HepG2 (cell line): ENCODE measurements around the gene ELOVL5. TPM values are rescaled to one million over a fixed set of nuclear protein-coding genes. Genes with fewer than 3 reads are reported as not detected.

Source experiments
- ATAC-seq: fragments of 200-7000 bp; cut with Tn5 transposase; 3 replicates; pipeline ENCODE4 v1.9.1; 2020; ENCODE audit warnings: mild to moderate bottlenecking, moderate library complexity
- BruUV-seq: library from RNA; stranded (reverse); fragments of 400-500 nt; replicated peaks from 2 replicates; lab custom pipeline; 2021; lab: Mats Ljungman, UMichigan
- CTCF ChIA-PET: fragments of 300-600 bp; formaldehyde crosslinking; extraction: SDS; loops from one replicate; lab custom pipeline; 2021; ENCODE audit warnings: low total read pairs, inconsistent platforms, low intra/inter-chr PET ratio; lab: Yijun Ruan, JAX
- POLR2A ChIA-PET: fragments of 350-600 bp; sonication (Branson Sonifier 250); formaldehyde crosslinking; loops from one replicate; lab custom pipeline; 2020; ENCODE audit warnings: antibody characterized with exemption, inconsistent platforms; lab: Yijun Ruan, JAX
- DNase-seq: peaks from one replicate; pipeline ENCODE4 v3.0.0-alpha.2; 2015; ENCODE audit warnings: low spot score
- FAIRE-seq: peaks from 3 replicates; lab custom pipeline; 2011; peaks lifted over from hg19 to GRCh38; lab: Jason Lieb, UNC
- H2AFZ ChIP-seq: one replicate; pipeline ENCODE4 v1.6.1; 2011; ENCODE audit warnings: low read length, inconsistent platforms
- H3K27ac ChIP-seq: fragments of 300-600 bp; 3 replicates; pipeline ENCODE4 v1.8.0; 2011; ENCODE audit warnings: mixed run types, mild to moderate bottlenecking, mixed read lengths, low read length, inconsistent platforms; ENCODE audit not compliant: insufficient read depth; ENCODE audit errors: extremely low read length
- H3K27me3 ChIP-seq, 2 experiments: fragments of 200-600 bp in 1 of 2; 2 replicates in 1 of 2; 3 replicates in 1 of 2; pipeline versions ENCODE4 v1.6.0 to v1.8.0; 2011; ENCODE audit warnings: low read length in 2 of 2, mild to moderate bottlenecking in 2 of 2, moderate library complexity in 2 of 2, inconsistent platforms in 1 of 2; ENCODE audit not compliant: insufficient read depth in 2 of 2, control insufficient read depth in 1 of 2
- H3K36me3 ChIP-seq, 2 experiments: fragments of 200-600 bp in 1 of 2; replicated peaks in 1 of 2; 2 replicates in 1 of 2; 3 replicates in 1 of 2; pipeline versions ENCODE4 v1.5.1 to v1.8.0; 2011; ENCODE audit warnings: low read length in 2 of 2, inconsistent platforms in 1 of 2; ENCODE audit not compliant: insufficient read depth in 2 of 2, control insufficient read depth in 1 of 2
- H3K4me1 ChIP-seq: 2 replicates; pipeline ENCODE4 v1.5.1; 2012; ENCODE audit warnings: low read length, inconsistent platforms; ENCODE audit not compliant: insufficient read depth
- H3K4me2 ChIP-seq: 2 replicates; pipeline ENCODE4 v1.6.0; 2011; ENCODE audit warnings: low read depth, low read length, inconsistent platforms
- H3K4me3 ChIP-seq, 3 experiments: fragments of 200-600 bp in 1 of 3; sonication (generic), shearing (Covaris generic) in 1 of 3; replicated peaks in 1 of 3; 2 replicates each; pipeline ENCODE4 v1.5.1; 2011 to 2016; ENCODE audit warnings: low read length in 3 of 3, inconsistent platforms in 2 of 3, low read depth in 2 of 3, mild to moderate bottlenecking in 2 of 3, control low read depth in 1 of 3, mixed read lengths in 1 of 3; ENCODE audit not compliant: insufficient read depth in 1 of 3
- H3K79me2 ChIP-seq: one replicate; pipeline ENCODE4 v1.6.1; 2011; ENCODE audit warnings: low read length, inconsistent platforms; ENCODE audit not compliant: insufficient read depth
- H3K9ac ChIP-seq: 2 replicates; pipeline ENCODE4 v1.6.0; 2011; ENCODE audit warnings: mild to moderate bottlenecking, low read depth, low read length, inconsistent platforms; ENCODE audit not compliant: insufficient read depth
- H3K9me3 ChIP-seq: 2 replicates; pipeline ENCODE4 v1.5.1; 2012; ENCODE audit warnings: mild to moderate bottlenecking, low read length
- H4K20me1 ChIP-seq: 2 replicates; pipeline ENCODE4 v1.6.0; 2011; ENCODE audit warnings: inconsistent platforms, mild to moderate bottlenecking, low read length, moderate library complexity; ENCODE audit not compliant: insufficient read depth
- AGO2 ChIP-seq: fragments of 200-400 bp; formaldehyde crosslinking; optimal IDR thresholded peaks from 2 replicates; pipeline ENCODE3; 2017; ENCODE audit warnings: mild to moderate bottlenecking, low read depth, low read length, moderate library complexity
- HOXD1 ChIP-seq: sonication (generic); formaldehyde crosslinking; IDR thresholded peaks from 2 replicates; pipeline ENCODE4 v1.5.0; 2020; ENCODE audit warnings: missing genetic modification reagents
- JDP2 ChIP-seq: sonication (generic); formaldehyde crosslinking; IDR thresholded peaks from 2 replicates; pipeline ENCODE4 v1.8.1; 2022; ENCODE audit warnings: missing genetic modification reagents, borderline replicate concordance
- SALL1 ChIP-seq: sonication (generic); formaldehyde crosslinking; IDR thresholded peaks from 2 replicates; pipeline ENCODE4 v1.8.0; 2022; ENCODE audit warnings: mild to moderate bottlenecking, missing genetic modification reagents
- TCF7 ChIP-seq: sonication (generic); IDR thresholded peaks from 2 replicates; pipeline ENCODE4 v1.6.1; 2016; ENCODE audit warnings: antibody characterized with exemption, low read depth
- ZNF333 ChIP-seq: sonication (generic); formaldehyde crosslinking; IDR thresholded peaks from 2 replicates; pipeline ENCODE4 v1.4.0; 2020; ENCODE audit warnings: mild to moderate bottlenecking, missing genetic modification reagents, borderline replicate concordance
- ZNF407 ChIP-seq: sonication (generic); formaldehyde crosslinking; IDR thresholded peaks from one replicate; pipeline ENCODE4 v1.5.1; 2020; ENCODE audit warnings: mild to moderate bottlenecking, missing genetic modification reagents; ENCODE audit errors: not compliant biosample characterization
- WGBS: methylation state at CpG from one replicate; pipeline ENCODE4 v1.1.6; 2017; ENCODE audit warnings: low lambda C conversion rate; 5-methylcytosine and 5-hydroxymethylcytosine counted together
- in situ Hi-C: cut with HindIII; loops from 2 replicates; pipeline ENCODE4 v1.10.0; 2017; ENCODE audit warnings: low pct_unique_long_range_greater_than_20kb; ENCODE audit not compliant: extremely low pct_ligation_motif_present
- intact Hi-C: fragments of 100-400 bp; cut with micrococcal nuclease; formaldehyde crosslinking; loops from one replicate; pipeline ENCODE4 v1.10.0; 2022; ENCODE audit not compliant: unreplicated experiment
- polyA plus RNA-seq, 8 experiments: library from polyadenylated mRNA; depleted of rRNA in 3 of 8; stranded (reverse) in 7 of 8; unstranded in 1 of 8; fragments of >200 nt; fragmentation: Illumina TruSeq in 4 of 8; extraction: Trizol in 4 of 8; gene quantifications; 2 replicates each; pipeline versions ENCODE4 v1.2.1 to v1.2.3, GENCODE V29; 2011 to 2016; ENCODE audit warnings: low read depth in 4 of 8, missing spikeins in 1 of 8, mixed read lengths in 1 of 8; ENCODE audit not compliant: insufficient read depth in 1 of 8
- total RNA-seq, 5 experiments: library from RNA; depleted of rRNA; stranded (reverse); fragments of >200 nt; fragmentation: Illumina TruSeq; extraction: Trizol; gene quantifications; 2 replicates each; pipeline ENCODE4 v1.2.3, GENCODE V29; 2016; ENCODE audit warnings: low read depth in 1 of 5
- TF ChIP-seq, protein P1 (sequence below): sonication (generic); formaldehyde crosslinking; IDR thresholded peaks from 2 replicates; pipeline ENCODE4 v1.4.0; 2020; ENCODE audit warnings: missing genetic modification reagents

Gene ELOVL5
- total and polyA plus RNA-seq, 2 of the 13 experiments (the other 11 are each of a cell fraction or from before 2014, with no cell fraction given), result 50.1 to 72.4 TPM

DNA sequence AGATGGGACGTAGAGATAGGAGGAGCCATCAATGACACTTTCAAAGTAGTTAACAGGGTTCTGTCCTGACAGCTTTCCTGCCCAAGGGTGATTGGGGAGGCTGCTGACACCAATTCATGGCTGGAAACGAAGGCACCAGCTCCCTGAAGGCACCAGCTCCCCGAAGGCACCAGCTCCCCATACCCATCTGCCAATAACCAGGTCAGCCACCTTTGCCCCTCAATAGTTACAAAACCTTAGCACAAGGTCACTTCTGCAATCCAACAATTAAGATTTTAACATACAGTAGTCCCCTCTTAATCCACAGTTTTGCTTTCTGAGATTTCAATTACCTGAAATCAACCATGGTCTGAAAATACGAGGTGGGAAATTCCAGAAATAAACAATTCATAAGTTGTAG lies 51.7 kb downstream of the ELOVL5 start:
- Histone ChIP-seq H4K20me1 (no peaks in the 10 kb centered on the region; the same call in 1 of the 2 replicates), H3K9ac (no peak overlapping the region), H2AFZ (no peak overlapping the region), H3K4me3 (no peak overlapping the region), H3K4me1 (peaks cover 37% of the 10 kb centered on the region), H3K79me2 (peaks cover 33% of the 10 kb centered on the region), H3K27me3 (no peaks in the 10 kb centered on the region), H3K36me3 (peaks cover 0 to 9% of the 10 kb centered on the region in 2 experiments; a peak in 2 of 5 replicates), H3K9me3 (no peaks in the 10 kb centered on the region), H3K27ac (no peak overlapping the region), H3K4me2 (no peak overlapping the region)
- POLR2A ChIA-PET, result interaction anchor here (0.9 kb wide), 1 partner anchor 63 kb away, joined by 3 read pairs; no protein-coding TSS in a partner anchor
- BruUV-seq, result no TSS peak
- no peak for FAIRE-seq
- intact Hi-C loops, result no loop called here
- DNase-seq, result no peak
- CTCF ChIA-PET, result no interaction called here
- 88% methylated on average over 4 of the region's 4 CpGs for WGBS
- ATAC-seq, result no peak
- in situ Hi-C loops, result loop anchor here (10.0 kb wide), 1 partner anchor 122 kb away; no protein-coding TSS in a partner anchor
- TF ChIP-seq ZNF333, result no peak
- no peak for TF ChIP-seq TCF7
- no peak for TF ChIP-seq ZNF407 (CRISPR knock-in tag)
- no peak for TF ChIP-seq SALL1
- no peak for TF ChIP-seq AGO2
- TF ChIP-seq, protein P1, sequence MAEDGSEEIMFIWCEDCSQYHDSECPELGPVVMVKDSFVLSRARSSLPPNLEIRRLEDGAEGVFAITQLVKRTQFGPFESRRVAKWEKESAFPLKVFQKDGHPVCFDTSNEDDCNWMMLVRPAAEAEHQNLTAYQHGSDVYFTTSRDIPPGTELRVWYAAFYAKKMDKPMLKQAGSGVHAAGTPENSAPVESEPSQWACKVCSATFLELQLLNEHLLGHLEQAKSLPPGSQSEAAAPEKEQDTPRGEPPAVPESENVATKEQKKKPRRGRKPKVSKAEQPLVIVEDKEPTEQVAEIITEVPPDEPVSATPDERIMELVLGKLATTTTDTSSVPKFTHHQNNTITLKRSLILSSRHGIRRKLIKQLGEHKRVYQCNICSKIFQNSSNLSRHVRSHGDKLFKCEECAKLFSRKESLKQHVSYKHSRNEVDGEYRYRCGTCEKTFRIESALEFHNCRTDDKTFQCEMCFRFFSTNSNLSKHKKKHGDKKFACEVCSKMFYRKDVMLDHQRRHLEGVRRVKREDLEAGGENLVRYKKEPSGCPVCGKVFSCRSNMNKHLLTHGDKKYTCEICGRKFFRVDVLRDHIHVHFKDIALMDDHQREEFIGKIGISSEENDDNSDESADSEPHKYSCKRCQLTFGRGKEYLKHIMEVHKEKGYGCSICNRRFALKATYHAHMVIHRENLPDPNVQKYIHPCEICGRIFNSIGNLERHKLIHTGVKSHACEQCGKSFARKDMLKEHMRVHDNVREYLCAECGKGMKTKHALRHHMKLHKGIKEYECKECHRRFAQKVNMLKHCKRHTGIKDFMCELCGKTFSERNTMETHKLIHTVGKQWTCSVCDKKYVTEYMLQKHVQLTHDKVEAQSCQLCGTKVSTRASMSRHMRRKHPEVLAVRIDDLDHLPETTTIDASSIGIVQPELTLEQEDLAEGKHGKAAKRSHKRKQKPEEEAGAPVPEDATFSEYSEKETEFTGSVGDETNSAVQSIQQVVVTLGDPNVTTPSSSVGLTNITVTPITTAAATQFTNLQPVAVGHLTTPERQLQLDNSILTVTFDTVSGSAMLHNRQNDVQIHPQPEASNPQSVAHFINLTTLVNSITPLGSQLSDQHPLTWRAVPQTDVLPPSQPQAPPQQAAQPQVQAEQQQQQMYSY (CRISPR knock-in tag), result no peak
- TF ChIP-seq HOXD1 (CRISPR knock-in tag), result no peak
- no peak for TF ChIP-seq JDP2 (CRISPR knock-in tag)
